Astrocyte (in vitro differentiated cells and primary cell): ENCODE measurements around the gene EFNA2. TPM values are rescaled to one million over a fixed set of nuclear protein-coding genes. Genes with fewer than 3 reads are reported as not detected.

Source experiments
- DNase-seq: peaks from one replicate; pipeline ENCODE4 v3.0.0-alpha.2; 2010; ENCODE audit warnings: low read depth
- FAIRE-seq: peaks from 2 replicates; lab custom pipeline; 2011; peaks lifted over from hg19 to GRCh38; lab: Jason Lieb, UNC
- H2AFZ ChIP-seq: 2 replicates; pipeline ENCODE4 v1.6.0; 2012; ENCODE audit warnings: low read depth, low read length, inconsistent platforms
- H3K27ac ChIP-seq: 2 replicates; pipeline ENCODE4 v1.5.1; 2011; ENCODE audit warnings: low read depth, low read length, inconsistent platforms
- H3K27me3 ChIP-seq: 2 replicates; pipeline ENCODE4 v1.6.0; 2011; ENCODE audit warnings: low read length, inconsistent platforms; ENCODE audit not compliant: insufficient read depth
- H3K36me3 ChIP-seq: 2 replicates; pipeline ENCODE4 v1.5.1; 2011; ENCODE audit warnings: low read length, inconsistent platforms; ENCODE audit not compliant: insufficient read depth
- H3K4me1 ChIP-seq: 2 replicates; pipeline ENCODE4 v1.5.1; 2011; ENCODE audit warnings: low read length, inconsistent platforms; ENCODE audit not compliant: insufficient read depth
- H3K4me2 ChIP-seq: 2 replicates; pipeline ENCODE4 v1.6.0; 2012; ENCODE audit warnings: low read length, inconsistent platforms
- H3K4me3 ChIP-seq: 2 replicates; pipeline ENCODE4 v1.5.1; 2011; ENCODE audit warnings: low read depth, mild to moderate bottlenecking, low read length, inconsistent platforms; ENCODE audit not compliant: insufficient read depth
- H3K79me2 ChIP-seq: 2 replicates; pipeline ENCODE4 v1.6.0; 2012; ENCODE audit warnings: mild to moderate bottlenecking, low read length, inconsistent platforms; ENCODE audit not compliant: insufficient read depth
- H3K9ac ChIP-seq: 2 replicates; pipeline ENCODE4 v1.6.0; 2012; ENCODE audit warnings: mild to moderate bottlenecking, low read length, inconsistent platforms
- H3K9me3 ChIP-seq: 2 replicates; pipeline ENCODE4 v1.5.1; 2012; ENCODE audit warnings: low read depth, mild to moderate bottlenecking, low read length, inconsistent platforms; ENCODE audit not compliant: insufficient read depth
- H4K20me1 ChIP-seq: 2 replicates; pipeline ENCODE4 v1.6.0; 2012; ENCODE audit warnings: low read length, inconsistent platforms; ENCODE audit not compliant: insufficient read depth
- H3K27ac Mint-ChIP-seq: one replicate; pipeline ENCODE4 v1.8.0; 2021; ENCODE audit warnings: mild to moderate bottlenecking, mixed read lengths; ENCODE audit not compliant: unreplicated experiment
- H3K27me3 Mint-ChIP-seq: one replicate; pipeline ENCODE4 v1.8.0; 2021; ENCODE audit warnings: low read depth, mixed read lengths; ENCODE audit not compliant: unreplicated experiment
- H3K36me3 Mint-ChIP-seq: one replicate; pipeline ENCODE4 v1.8.0; 2021; ENCODE audit warnings: low read depth, mixed read lengths; ENCODE audit not compliant: unreplicated experiment
- H3K4me1 Mint-ChIP-seq: one replicate; pipeline ENCODE4 v1.8.0; 2021; ENCODE audit warnings: low read depth, mixed read lengths; ENCODE audit not compliant: unreplicated experiment
- H3K4me3 Mint-ChIP-seq: one replicate; pipeline ENCODE4 v1.8.0; 2021; ENCODE audit warnings: mild to moderate bottlenecking, moderate library complexity, mixed read lengths; ENCODE audit not compliant: unreplicated experiment
- H3K9me3 Mint-ChIP-seq: one replicate; pipeline ENCODE4 v1.8.0; 2021; ENCODE audit warnings: mild to moderate bottlenecking, mixed read lengths; ENCODE audit not compliant: unreplicated experiment
- CTCF ChIP-seq: IDR thresholded peaks from 2 replicates; pipeline ENCODE4 v1.5.1; 2011; ENCODE audit warnings: low read depth, mild to moderate bottlenecking, inconsistent platforms, low read length, moderate library complexity; ENCODE audit not compliant: insufficient read depth
- EZH2 ChIP-seq: IDR thresholded peaks from 2 replicates; pipeline ENCODE4 v1.6.1; 2012; ENCODE audit warnings: mild to moderate bottlenecking, low read length, inconsistent platforms; ENCODE audit not compliant: insufficient read depth
- total RNA-seq: library from RNA; stranded (reverse); gene quantifications from 2 replicates; pipeline ENCODE4 v1.2.1, GENCODE V29; 2021

Gene EFNA2
- total RNA-seq, 1 donor from 2014 or later: 8.4 TPM

GRCh38 chr19:1340681-1341469, 55.2 kb downstream of the EFNA2 start:
- Histone ChIP-seq H3K9me3 (no peaks in the 10 kb centered on the region), H3K36me3 (no peaks in the 10 kb centered on the region), H3K27me3 (peaks cover 4% of the 10 kb centered on the region), H2AFZ (no peak overlapping the region), H3K4me1 (no peaks in the 10 kb centered on the region), H3K4me2 (no peak overlapping the region), H3K9ac (no peak overlapping the region), H3K27ac (no peak overlapping the region), H3K79me2 (no peaks in the 10 kb centered on the region), H3K4me3 (no peak overlapping the region), H4K20me1 (no peaks in the 10 kb centered on the region)
- Mint-ChIP-seq H3K9me3 (no peaks in the 10 kb centered on the region), H3K4me1 (no peaks in the 10 kb centered on the region), H3K4me3 (no peak overlapping the region), H3K36me3 (no peaks in the 10 kb centered on the region), H3K27me3 (peaks cover 7% of the 10 kb centered on the region), H3K27ac (no peak overlapping the region)
- DNase-seq: no peak
- no peak for FAIRE-seq
- TF ChIP-seq EZH2: no peak

- Mint-ChIP-seq H3K36me3 (no peaks in the 10 kb centered on the region), H3K27ac (no peak overlapping the region), H3K27me3 (peaks cover 7% of the 10 kb centered on the region), H3K4me1 (no peaks in the 10 kb centered on the region), H3K4me3 (no peak overlapping the region), H3K9me3 (no peaks in the 10 kb centered on the region)
- Histone ChIP-seq H2AFZ (no peak overlapping the region), H3K79me2 (no peaks in the 10 kb centered on the region), H3K9ac (no peak overlapping the region), H3K4me1 (no peaks in the 10 kb centered on the region), H3K4me3 (no peak overlapping the region), H3K4me2 (no peak overlapping the region), H3K27me3 (peaks cover 4% of the 10 kb centered on the region), H3K36me3 (no peaks in the 10 kb centered on the region), H3K9me3 (no peaks in the 10 kb centered on the region), H4K20me1 (no peaks in the 10 kb centered on the region), H3K27ac (no peak overlapping the region)
- no peak for FAIRE-seq
- DNase-seq: no peak
- TF ChIP-seq EZH2: no peak
Measured at GRCh38 chr19:1343041-1343440, 57.4 kb downstream of the EFNA2 start.

- no peak overlapping the region for H3K27ac Mint-ChIP-seq
- Histone ChIP-seq H3K36me3 (no peaks in the 10 kb centered on the region), H3K4me1 (peaks cover 2% of the 10 kb centered on the region), H3K27me3 (no peaks in the 10 kb centered on the region), H3K9ac (no peak overlapping the region), H3K27ac (no peak overlapping the region), H3K79me2 (no peaks in the 10 kb centered on the region), H2AFZ (no peak overlapping the region), H3K4me3 (no peak overlapping the region), H3K9me3 (no peaks in the 10 kb centered on the region), H3K4me2 (no peak overlapping the region), H4K20me1 (no peaks in the 10 kb centered on the region)
- FAIRE-seq (no peak), DNase-seq (no peak)
- TF ChIP-seq CTCF: no peak
- TF ChIP-seq EZH2: no peak
- H3K36me3 Mint-ChIP-seq: no peaks in the 10 kb centered on the region
- no peak overlapping the region for H3K4me3 Mint-ChIP-seq
- no peaks in the 10 kb centered on the region for H3K4me1 Mint-ChIP-seq
- H3K27me3 Mint-ChIP-seq: peaks cover 2% of the 10 kb centered on the region
- H3K9me3 Mint-ChIP-seq: no peaks in the 10 kb centered on the region
Measured at GRCh38 chr19:1349211-1349610, 63.5 kb downstream of the EFNA2 start.
